Measurements from ENCODE around the gene RAPGEF4.

GRCh38 chr2:172998547-172999272, 263.1 kb downstream of the RAPGEF4 start:
- TF ChIP-seq EZH2phosphoT487 (IDR thresholded peaks at IDR 0.05; ENCODE audit: borderline replicate concordance) (no peak), CTCF (conservative IDR thresholded peaks at IDR 0.05; ENCODE audit: low read length) (no peak)
